ENCODE results near the gene FUT9.
A peak's percentile ranks its signal among the peaks of the same experiment; 100 is the strongest.

FUT9 gene

GRCh38 chr6:96074006-96074405 lies 58.2 kb downstream of the FUT9 start:
- no peak for DNase-seq

GRCh38 chr6:96075826-96076225 lies 60.1 kb downstream of the FUT9 start:
- no peak for DNase-seq

GRCh38 chr6:96086745-96087144 lies 71.0 kb downstream of the FUT9 start:
- DNase-seq = no peak

GRCh38 chr6:96089173-96089572 lies 73.4 kb downstream of the FUT9 start:
- DNase-seq = no peak

GRCh38 chr6:96094077-96094476 lies 78.3 kb downstream of the FUT9 start:
- no peak for DNase-seq

- DNase-seq = no peak
Observed at GRCh38 chr6:96099069-96099468, 83.3 kb downstream of the FUT9 start.

- no peak for DNase-seq
Observed at GRCh38 chr6:96101564-96101963, 85.8 kb downstream of the FUT9 start.

- no peak for DNase-seq
Observed at GRCh38 chr6:96104910-96105309, 89.1 kb downstream of the FUT9 start.

GRCh38 chr6:96110878-96111277 lies 95.1 kb downstream of the FUT9 start:
- no peak for DNase-seq

- peak; percentile 21 for DNase-seq
Observed at GRCh38 chr6:96116674-96117073, 100.9 kb downstream of the FUT9 start.

GRCh38 chr6:96124778-96125177 lies 109.0 kb downstream of the FUT9 start:
- no peak for DNase-seq

- no peak for DNase-seq
Observed at GRCh38 chr6:96138406-96138805, 122.6 kb downstream of the FUT9 start.

GRCh38 chr6:96142142-96142541 lies 126.4 kb downstream of the FUT9 start:
- DNase-seq = no peak

GRCh38 chr6:96150431-96150830 lies 134.7 kb downstream of the FUT9 start:
- DNase-seq = no peak

GRCh38 chr6:96151707-96152106 lies 135.9 kb downstream of the FUT9 start:
- DNase-seq = no peak

- DNase-seq = no peak
Observed at GRCh38 chr6:96152114-96152708, 136.4 kb downstream of the FUT9 start.

- no peak for DNase-seq
Observed at GRCh38 chr6:96153775-96154174, 138.0 kb downstream of the FUT9 start.

- DNase-seq = no peak
Observed at GRCh38 chr6:96156425-96156824, 140.7 kb downstream of the FUT9 start.

- no peak for DNase-seq
Observed at GRCh38 chr6:96157018-96157565, 141.3 kb downstream of the FUT9 start.

GRCh38 chr6:96162711-96163120 lies 146.9 kb downstream of the FUT9 start:
- no peak for DNase-seq

- DNase-seq = no peak
Observed at GRCh38 chr6:96164802-96165201, 149.0 kb downstream of the FUT9 start.

GRCh38 chr6:96171112-96171511 lies 155.3 kb downstream of the FUT9 start:
- no peak for DNase-seq

GRCh38 chr6:96184798-96185197 lies 169.0 kb downstream of the FUT9 start:
- no peak for DNase-seq

- DNase-seq = no peak
Observed at GRCh38 chr6:96186094-96186493, 170.3 kb downstream of the FUT9 start.

GRCh38 chr6:96186516-96187195 lies 170.9 kb downstream of the FUT9 start:
- no peak for DNase-seq
